Pancreas (tissue), 10 donors: ENCODE data around the gene ZBP1. TPM values are rescaled to one million over a fixed set of nuclear protein-coding genes. Genes with fewer than 3 reads are reported as not detected.
A peak's percentile ranks its signal among the peaks of the same experiment; 100 is the strongest.

ENCODE experiments used
- ATAC-seq, 4 donors: fragments of 200-7000 bp; cut with Tn5 transposase; one replicate each; pipeline versions ENCODE4 v1.8.0 to v1.9.1; 2020; ENCODE audit warnings: mild to moderate bottlenecking in 4 of 4, moderate library complexity in 4 of 4
- DNase-seq, 6 donors: peaks; one replicate each; pipeline ENCODE4 v3.0.0-alpha.2; 2020
- FAIRE-seq: peaks from 2 replicates; lab custom pipeline; 2012; peaks lifted over from hg19 to GRCh38; lab: Jason Lieb, UNC
- H3K27ac ChIP-seq, 4 donors: fragments of 200-600 bp; sonication (generic); 1 replicate in 3 of 4; 2 replicates in 1 of 4; pipeline versions ENCODE4 v1.5.0 to v1.8.0; 2020
- H3K27me3 ChIP-seq, 4 donors: fragments of 200-600 bp; one replicate each; pipeline ENCODE4 v1.8.0; 2021
- H3K36me3 ChIP-seq, 3 donors: fragments of 200-600 bp; sonication (generic) in 1 of 3; one replicate each; pipeline versions ENCODE4 v1.5.0 to v1.8.0; 2020 to 2021
- H3K4me1 ChIP-seq, 3 donors: fragments of 200-600 bp; one replicate each; pipeline ENCODE4 v1.8.0; 2021
- H3K4me3 ChIP-seq, 4 donors: fragments of 200-600 bp; sonication (generic) in 2 of 4; one replicate each; pipeline versions ENCODE4 v1.5.0 to v1.8.0; 2020 to 2021
- H3K9me3 ChIP-seq, 4 donors: fragments of 200-600 bp; one replicate each; pipeline ENCODE4 v1.8.0; 2021
- CTCF ChIP-seq, 4 donors: fragments of 200-600 bp; sonication (generic) in 3 of 4; IDR thresholded peaks; one replicate each; pipeline versions ENCODE4 v1.5.0 to v1.8.0; 2021; ENCODE audit warnings: antibody characterized with exemption in 4 of 4
- WGBS, 2 donors: extraction: QIAGEN DNeasy Blood & Tissue Kit; methylation state at CpG; one replicate each; pipeline ENCODE4 v1.1.7; 2013; 5-methylcytosine and 5-hydroxymethylcytosine counted together
- intact Hi-C, 3 donors: fragments of 100-400 bp; cut with DNase I; formaldehyde crosslinking; loops; one replicate each; pipeline versions ENCODE4 v1.11.1 to v1.14.2; 2022
- polyA plus RNA-seq, 2 donors: library from polyadenylated mRNA; stranded (reverse); fragments of 200-250 nt; gene quantifications; one replicate each; pipeline ENCODE4 v1.2.3, GENCODE V29; 2013
- total RNA-seq, 6 donors: library from RNA; stranded (reverse); fragmentation: NEBNext Ultra II Directional in 4 of 6; extraction: Animal tissue kit (Norgen Biotek cat#: 25700) in 4 of 6; gene quantifications; one replicate each; pipeline versions ENCODE4 v1.2.1 to v1.2.4, GENCODE V29; 2021 to 2023
- donor health status: healthy with polysubstance abuse.
- donor health status: DM: no; HTN: no; CAD: no; lungs with moderate emphysema.
- donor health status: DM: no; HTN: no; CAD: no.
- donor health status: control.
- donor health status: control.
- donor health status: Bipolar disorder and iron deficiency.
- donor health status: DM: yes; HTN: yes; CAD: no.
- donor health status: DM: no; HTN: no; CAD: no.
- donor health status: DM: no; HTN: no; CAD: no.
- donor health status: DM: yes; HTN: yes; CAD: no.

The ZBP1 gene, protein sequence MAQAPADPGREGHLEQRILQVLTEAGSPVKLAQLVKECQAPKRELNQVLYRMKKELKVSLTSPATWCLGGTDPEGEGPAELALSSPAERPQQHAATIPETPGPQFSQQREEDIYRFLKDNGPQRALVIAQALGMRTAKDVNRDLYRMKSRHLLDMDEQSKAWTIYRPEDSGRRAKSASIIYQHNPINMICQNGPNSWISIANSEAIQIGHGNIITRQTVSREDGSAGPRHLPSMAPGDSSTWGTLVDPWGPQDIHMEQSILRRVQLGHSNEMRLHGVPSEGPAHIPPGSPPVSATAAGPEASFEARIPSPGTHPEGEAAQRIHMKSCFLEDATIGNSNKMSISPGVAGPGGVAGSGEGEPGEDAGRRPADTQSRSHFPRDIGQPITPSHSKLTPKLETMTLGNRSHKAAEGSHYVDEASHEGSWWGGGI
- total RNA-seq (under 1 TPM in 3 of 6 donors, not detected in 3; 0.17 to 0.90 (median 0.24) TPM), polyA plus RNA-seq (under 1 TPM; 0.09 to 0.15 TPM)

GRCh38 chr20:57620274-57620990 is at the start of gene ZBP1:
Gene ZBP1, minus strand, starts transcription at chr20:57620426. Its CDS starts 131 bp downstream, at chr20:57620295.
- Histone ChIP-seq H3K9me3 (no peaks in the 10 kb centered on the region), H3K27me3 (no peaks in the 10 kb centered on the region), H3K27ac (peak within 1 kb of the TSS in 1 of 4 donors; percentile 17), H3K36me3 (no peaks in the 10 kb centered on the region), H3K4me1 (no peaks in the 10 kb centered on the region), H3K4me3 (no peak within 1 kb of the TSS)
- no peak for DNase-seq
- FAIRE-seq: no peak
- intact Hi-C loops: loop anchor here in 1 of 3 donors (10.0 kb wide), 1 partner anchor 564 kb away; no protein-coding TSS in a partner anchor
- no peak for TF ChIP-seq CTCF (IDR thresholded peaks at IDR 0.05)
- 49 to 60% methylated on average over 18 of the region's 18 CpGs for WGBS, 2 donors
- peak in 3 of 4 donors; percentile 19 to 34 (median 26) for ATAC-seq

DNA sequence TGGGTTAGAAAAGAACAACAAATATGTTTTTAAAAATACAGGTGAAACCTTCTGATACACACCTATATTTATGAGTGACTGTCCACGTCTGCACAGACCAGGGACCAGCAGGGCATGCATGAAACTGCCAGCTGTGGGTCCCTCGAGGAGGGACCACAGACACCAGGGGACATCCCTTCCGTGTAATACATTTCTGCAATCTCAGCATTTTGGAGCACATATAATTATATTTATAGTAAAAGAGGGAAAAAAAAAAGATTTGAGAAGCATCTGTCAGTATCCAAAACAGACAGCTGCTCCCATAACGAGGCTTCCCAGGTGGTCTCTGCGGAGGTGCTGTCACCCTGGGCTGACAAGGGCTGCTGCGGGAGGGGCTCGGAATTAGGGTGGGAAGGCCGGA is 49.4 kb upstream of the ZBP1 start:
- FAIRE-seq (no peak), ATAC-seq (no peak), DNase-seq (no peak)
- H3K4me3 ChIP-seq: no peak overlapping the region
- no peaks in the 10 kb centered on the region for H3K36me3 ChIP-seq
- H3K27ac ChIP-seq: no peak overlapping the region
- H3K27me3 ChIP-seq: no peaks in the 10 kb centered on the region
- 86 to 88% methylated on average over 8 of the region's 8 CpGs for WGBS, 2 donors
- no peaks in the 10 kb centered on the region for H3K9me3 ChIP-seq
- intact Hi-C loops: no loop called here
- H3K4me1 ChIP-seq: no peaks in the 10 kb centered on the region
- TF ChIP-seq CTCF (IDR thresholded peaks at IDR 0.05): no peak

DNA sequence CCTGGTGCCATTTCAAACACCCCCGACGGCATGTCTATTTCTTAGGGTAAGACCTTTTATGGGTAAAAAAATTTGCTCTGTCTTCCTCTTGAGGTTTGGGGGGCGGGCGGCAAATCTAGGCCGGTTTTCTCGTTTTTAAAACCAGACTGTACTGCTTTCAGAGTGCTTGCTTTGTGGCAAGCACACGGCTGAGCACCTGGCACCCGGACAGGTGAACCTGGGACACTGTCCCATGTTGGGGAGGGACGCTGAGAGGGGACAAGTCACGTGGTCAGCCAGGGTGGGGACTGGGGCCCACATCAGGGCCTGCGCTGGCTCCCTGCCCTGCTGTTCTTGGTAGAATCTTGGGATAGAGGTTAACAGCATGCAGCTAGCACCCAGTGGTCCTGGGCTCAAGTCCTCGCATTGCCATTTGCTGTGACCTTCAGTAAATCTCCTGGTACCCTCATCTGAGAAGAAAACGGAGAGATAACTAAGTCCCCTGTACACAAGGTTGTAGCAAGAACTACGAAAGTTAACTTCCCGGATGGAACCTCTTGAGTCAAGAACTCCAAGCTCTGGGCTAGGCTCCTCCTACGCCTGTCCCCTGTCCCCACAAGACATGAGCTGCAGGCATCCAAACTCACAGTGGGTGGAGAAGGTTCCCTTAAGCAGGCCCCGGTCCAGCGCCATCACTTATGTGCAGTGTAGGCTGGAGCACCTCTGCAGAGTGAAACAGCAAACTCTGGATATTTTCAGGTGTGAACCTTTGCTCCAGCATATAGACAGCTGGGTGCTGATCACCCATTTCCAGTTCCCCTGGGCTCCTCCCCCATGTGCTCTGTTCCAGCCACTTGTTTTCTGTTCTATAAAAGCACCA is 47.9 kb upstream of the ZBP1 start:
- ATAC-seq (peak; percentile 19 to 56 (median 39)), FAIRE-seq (no peak), DNase-seq (peak in 4 of 6 donors; percentile 18 to 61 (median 45))
- no peaks in the 10 kb centered on the region for H3K9me3 ChIP-seq
- WGBS, 2 donors: 61 to 62% methylated on average over 18 of the region's 18 CpGs
- TF ChIP-seq CTCF (IDR thresholded peaks at IDR 0.05): no peak
- H3K27me3 ChIP-seq: no peaks in the 10 kb centered on the region
- H3K36me3 ChIP-seq: no peaks in the 10 kb centered on the region
- intact Hi-C loops: no loop called here
- no peaks in the 10 kb centered on the region for H3K4me1 ChIP-seq
- no peak overlapping the region for H3K27ac ChIP-seq
- H3K4me3 ChIP-seq: no peak overlapping the region

DNA sequence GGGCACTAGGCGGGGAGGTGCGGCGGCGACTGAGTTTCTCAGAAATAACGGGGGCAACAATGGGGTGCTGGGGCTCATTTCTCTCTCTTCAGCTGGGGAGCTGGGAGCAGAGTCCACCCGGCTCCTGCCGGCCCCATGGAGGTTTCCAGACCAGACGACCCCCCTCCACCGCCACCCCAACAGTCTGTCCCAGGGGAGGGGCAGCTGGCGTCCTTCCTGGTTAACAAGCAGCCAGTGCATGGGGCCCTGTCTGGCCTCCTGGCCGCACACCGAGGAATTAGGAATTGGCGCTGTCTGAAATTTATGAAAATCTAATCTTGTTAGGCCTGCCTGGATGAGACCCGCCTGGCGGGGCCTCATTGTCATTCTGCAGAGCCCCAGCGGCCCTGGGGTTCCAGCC is 47.2 kb upstream of the ZBP1 start:
- ATAC-seq: no peak
- H3K4me1 ChIP-seq: no peaks in the 10 kb centered on the region
- no peak for FAIRE-seq
- WGBS, 2 donors: 81 to 83% methylated on average over 16 of the region's 16 CpGs
- intact Hi-C loops: no loop called here
- DNase-seq: peak in 2 of 6 donors; percentile 22 to 31
- no peaks in the 10 kb centered on the region for H3K27me3 ChIP-seq
- no peaks in the 10 kb centered on the region for H3K9me3 ChIP-seq
- no peaks in the 10 kb centered on the region for H3K36me3 ChIP-seq
- no peak for TF ChIP-seq CTCF (IDR thresholded peaks at IDR 0.05)
- H3K27ac ChIP-seq: no peak overlapping the region
- H3K4me3 ChIP-seq: no peak overlapping the region
